Suppressor macrophage treated with lipopolysaccharide for 1 hour (primary cell): Measurements from ENCODE around the gene GPR37.

ENCODE experiments used
- DNase-seq, 3 donors: peaks; one replicate each; pipeline ENCODE4 v3.0.0-alpha.2; 2020 to 2022

GPR37 gene

DNA sequence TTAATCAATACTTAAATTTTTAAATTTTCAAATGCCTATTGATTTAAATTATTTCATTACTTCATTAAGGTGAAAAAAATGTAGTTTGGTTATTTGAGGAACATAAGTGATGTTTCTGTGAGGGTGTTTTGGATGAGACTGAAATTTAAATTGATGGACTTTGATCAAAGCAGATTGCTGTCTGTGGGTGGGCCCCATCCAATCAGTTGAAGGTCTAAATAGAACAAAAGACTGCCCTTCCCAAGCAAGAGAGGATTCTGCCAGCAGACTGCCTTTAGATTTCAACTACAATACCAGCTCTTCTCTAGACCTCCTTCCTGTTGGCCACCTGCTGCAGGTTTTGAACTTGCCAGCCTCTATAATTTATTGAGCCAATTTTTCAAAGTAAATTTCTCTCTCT lies 14.5 kb upstream of the GPR37 start:
- DNase-seq = no peak

- DNase-seq = no peak
Measured at GRCh38 chr7:124779620-124780019, 14.0 kb upstream of the GPR37 start.

DNA sequence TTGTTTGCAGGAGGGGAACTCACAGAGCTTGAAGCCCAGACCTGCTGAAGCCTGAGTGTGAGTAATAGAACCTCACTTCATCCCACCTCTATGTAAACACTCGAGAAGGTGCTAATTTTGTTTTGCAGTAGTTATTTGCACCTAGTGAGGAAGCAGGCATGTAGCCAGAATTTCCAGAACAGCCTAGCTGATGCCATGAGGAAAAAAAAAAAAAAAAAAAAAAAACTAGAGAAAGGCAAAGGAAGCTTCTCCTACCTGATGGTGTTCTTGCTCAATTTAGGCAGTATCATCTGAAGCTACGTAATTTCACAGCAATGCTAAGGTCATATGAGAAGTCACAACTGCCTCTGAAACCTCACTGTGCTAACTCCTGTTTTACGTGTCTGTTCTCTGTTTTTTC lies 13.6 kb upstream of the GPR37 start:
- no peak for DNase-seq

DNA sequence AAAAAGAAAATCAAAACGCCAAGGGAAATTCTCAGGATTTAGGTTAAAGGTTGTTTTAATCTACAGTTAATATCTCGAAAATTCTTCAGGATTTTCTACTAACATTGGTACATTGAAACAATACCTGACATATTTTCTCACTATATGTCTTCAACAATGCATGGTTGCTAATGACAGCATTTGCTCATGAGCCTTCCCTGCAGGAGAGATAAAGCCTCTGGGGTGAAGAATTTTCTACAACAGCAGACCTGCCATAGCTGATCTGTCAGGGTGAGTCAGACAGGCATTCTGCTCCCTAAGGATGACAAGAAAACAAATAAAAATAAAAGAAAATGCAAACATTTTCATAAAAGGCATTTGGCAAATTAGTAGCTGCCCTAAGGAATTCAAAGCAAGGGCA lies 11.7 kb upstream of the GPR37 start:
- DNase-seq = no peak

DNA sequence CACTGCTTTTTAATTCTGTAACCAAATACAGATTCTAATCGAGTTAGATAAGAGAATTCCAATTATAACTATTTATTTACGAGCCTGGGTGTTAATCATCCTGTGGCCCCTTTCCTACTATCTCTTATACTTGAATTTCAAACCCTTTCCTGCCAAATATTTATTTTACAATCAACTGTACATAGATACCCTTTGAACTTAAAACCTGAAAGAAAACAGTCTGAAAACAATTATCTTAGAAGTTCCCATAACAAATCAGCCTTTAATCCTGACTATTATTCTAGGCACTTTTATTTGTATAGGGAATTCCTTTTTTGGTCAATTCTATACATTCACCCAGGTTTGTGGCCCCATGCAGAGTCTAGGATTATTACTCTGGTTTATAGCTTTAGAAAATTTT lies 10.6 kb upstream of the GPR37 start:
- DNase-seq = no peak

GRCh38 chr7:124775422-124775821 lies 9.8 kb upstream of the GPR37 start:
- no peak for DNase-seq

GRCh38 chr7:124773938-124774337 lies 8.3 kb upstream of the GPR37 start:
- DNase-seq = no peak

GRCh38 chr7:124773339-124773738 lies 7.7 kb upstream of the GPR37 start:
- DNase-seq = no peak

- DNase-seq = no peak
Measured at GRCh38 chr7:124769136-124769535, 3.5 kb upstream of the GPR37 start.

- DNase-seq = no peak
Measured at GRCh38 chr7:124768525-124768924, 2.9 kb upstream of the GPR37 start.

DNA sequence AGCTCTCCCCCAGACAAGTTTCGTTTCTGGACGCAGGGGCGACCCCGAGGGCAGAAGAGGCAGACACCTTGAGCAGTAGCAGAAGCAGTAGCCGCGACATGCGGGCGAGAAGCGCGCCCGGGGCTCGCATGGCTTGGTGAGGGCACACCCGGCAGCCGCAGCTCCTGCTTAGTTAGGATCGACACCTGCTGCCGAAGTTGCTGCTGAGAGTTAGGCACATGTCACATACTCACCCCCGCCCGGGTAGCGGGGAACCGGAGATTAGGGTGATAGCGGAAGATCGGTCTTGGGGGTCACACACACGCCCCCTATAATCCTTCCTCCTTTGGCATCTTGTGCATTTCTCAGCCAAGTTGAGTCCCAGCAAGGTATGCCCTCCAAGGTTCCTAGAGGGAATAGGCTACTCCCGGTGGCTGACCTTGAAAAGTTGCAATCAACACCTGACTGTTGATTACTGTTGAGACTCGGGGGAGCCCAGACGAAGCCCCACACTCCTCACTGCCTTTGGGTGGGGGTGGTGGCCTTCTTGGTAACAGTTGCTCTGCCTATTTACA lies 668 bp downstream of the GPR37 start:
- DNase-seq = no peak

- no peak for DNase-seq
Measured at GRCh38 chr7:124764051-124764846, 1.3 kb downstream of the GPR37 start.

DNA sequence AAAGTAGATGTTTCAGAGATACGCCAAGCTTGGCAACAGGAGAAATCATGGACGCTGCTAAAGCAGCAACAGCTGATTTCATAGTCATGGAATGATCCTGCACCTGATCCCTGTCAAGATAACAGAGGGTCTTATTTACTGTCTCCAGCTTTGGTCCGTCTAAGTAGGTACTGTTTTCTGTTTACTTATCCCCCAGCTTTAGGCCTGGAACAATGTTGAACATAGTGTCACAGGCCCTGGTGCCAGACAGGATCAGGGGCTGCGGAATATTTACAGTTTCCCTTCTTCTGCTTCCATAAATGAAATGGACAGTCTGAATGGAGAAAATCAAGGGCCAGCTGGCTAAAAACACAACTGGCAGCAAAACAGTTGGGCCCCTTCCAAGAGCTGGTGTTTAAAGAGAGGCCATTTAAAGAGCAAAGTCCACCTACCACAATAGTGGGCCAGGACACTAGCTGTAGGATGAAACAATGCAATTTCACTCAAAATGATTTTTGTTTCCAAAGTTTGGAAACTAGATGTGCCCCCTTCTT lies 2.9 kb downstream of the GPR37 start:
- no peak for DNase-seq

DNA sequence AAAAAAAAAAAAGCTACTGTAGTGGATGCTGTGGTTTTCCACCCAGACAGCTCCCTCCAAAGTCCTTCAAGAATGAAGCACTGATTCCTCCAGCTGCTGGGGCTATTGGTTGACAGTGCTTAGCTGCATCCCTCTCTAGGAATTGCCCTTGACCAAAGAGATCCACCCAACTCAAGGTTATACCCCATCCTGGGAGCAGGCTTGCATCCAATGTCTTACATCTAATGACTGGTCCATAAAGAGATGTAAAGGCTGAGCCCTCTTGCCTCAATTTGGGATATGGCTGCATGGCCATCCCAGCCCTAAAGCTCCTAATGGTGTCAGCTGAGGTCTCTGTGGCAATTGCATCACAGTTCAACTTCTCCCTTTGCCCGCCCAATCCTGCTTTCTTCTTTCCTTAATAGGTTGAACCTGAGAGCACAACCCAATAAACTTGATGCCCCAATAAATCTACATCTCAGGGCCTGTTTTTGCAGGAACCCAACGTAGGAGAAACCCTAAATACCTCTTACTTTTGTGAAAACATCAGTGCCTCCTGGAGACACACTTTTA lies 4.4 kb downstream of the GPR37 start:
- no peak for DNase-seq

GRCh38 chr7:124758327-124758726 lies 7.3 kb downstream of the GPR37 start:
- no peak for DNase-seq

DNA sequence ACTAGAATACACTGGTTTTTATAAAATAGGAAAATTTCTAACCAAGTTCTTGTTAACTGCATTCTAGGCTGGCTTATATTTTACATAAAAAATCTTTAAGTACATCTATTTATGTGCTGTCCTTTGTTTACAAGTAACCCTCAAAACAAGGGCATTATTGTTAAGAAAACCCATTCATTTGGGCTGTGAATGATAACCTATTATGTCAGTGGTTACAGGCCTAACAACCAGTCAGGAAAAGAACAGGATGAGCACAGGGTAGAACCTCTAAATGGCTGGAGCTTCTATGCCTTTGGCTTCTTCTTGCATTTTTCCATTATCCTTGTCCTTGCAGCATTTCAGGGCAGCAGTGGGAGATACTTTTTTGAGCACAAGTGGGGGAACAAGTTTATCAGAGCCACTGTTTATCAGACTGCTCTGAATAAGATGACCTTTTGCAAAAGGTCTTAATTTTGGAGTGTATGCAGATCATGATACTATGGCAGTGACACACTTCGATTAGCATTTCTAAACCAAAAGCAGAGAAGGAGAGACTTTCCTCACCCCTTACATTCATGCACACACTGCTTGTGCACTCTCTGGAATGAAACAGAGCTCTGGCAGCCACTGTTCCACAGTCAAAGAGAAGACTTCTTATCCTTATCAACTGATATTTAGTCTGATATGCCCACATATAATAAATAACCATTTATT lies 10.9 kb downstream of the GPR37 start:
- DNase-seq = no peak

GRCh38 chr7:124752310-124752709 lies 13.3 kb downstream of the GPR37 start:
- DNase-seq = no peak

- no peak for DNase-seq
Measured at GRCh38 chr7:124751027-124751426, 14.6 kb downstream of the GPR37 start.

GRCh38 chr7:124747072-124747471 lies 18.5 kb downstream of the GPR37 start:
- DNase-seq = no peak

GRCh38 chr7:124738639-124739038 lies 27.0 kb downstream of the GPR37 start:
- no peak for DNase-seq

GRCh38 chr7:124737760-124738300 lies 27.8 kb downstream of the GPR37 start:
- DNase-seq = no peak

GRCh38 chr7:124728610-124729009 lies 37.0 kb downstream of the GPR37 start:
- DNase-seq = no peak

DNA sequence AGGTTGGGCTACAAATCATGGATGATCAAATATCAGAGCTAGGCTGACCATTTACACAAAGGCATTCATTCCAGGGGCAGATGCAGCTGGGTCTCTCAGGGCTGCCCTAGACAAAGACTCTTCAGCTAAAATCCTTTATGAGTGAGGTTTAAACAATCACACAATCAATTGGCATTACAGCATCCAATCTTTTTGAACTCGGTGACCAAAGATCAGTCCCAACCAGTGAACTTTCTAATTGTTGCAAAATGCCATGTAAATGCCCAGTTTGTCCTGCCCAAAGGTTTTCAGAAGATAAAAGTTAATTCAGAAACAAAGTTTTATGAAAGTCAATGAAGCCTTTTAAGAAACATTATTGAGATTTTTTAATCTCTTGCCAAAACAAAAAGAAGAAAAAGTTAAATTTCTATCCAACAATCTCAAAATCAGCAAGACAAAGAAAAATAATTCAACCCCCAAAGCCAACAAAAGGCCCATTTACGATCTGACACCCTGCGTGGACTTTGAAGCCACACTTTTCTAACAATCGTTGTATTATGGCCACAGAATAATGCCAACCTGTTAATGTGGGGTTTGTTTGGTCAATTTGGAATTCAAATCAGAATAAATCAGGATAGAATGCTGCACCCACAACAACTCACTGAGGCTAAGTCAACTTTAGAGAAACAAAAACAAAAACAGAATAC lies 40.9 kb downstream of the GPR37 start:
- DNase-seq = no peak
